ENCODE data around the gene TPRG1.

DNA sequence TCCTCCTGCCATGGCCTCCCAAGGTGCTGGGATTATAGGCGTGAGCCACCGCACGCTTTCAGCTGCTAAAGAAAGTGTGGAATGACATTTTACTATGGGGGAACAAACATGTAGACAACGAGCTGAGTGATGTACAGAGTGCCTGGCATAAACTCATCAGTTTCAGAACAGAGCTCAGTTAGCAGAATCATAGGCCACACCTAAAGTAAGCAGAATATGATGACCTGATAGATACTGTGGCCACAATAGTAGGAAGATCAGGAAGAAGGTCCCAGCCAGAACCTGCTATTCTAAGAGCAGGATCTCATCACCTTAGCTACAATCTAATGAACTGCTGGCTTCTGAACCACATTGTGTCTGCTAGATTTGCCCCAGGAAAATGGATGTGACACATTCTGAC is 158.3 kb downstream of the TPRG1 start:
- TF ChIP-seq, protein P1, sequence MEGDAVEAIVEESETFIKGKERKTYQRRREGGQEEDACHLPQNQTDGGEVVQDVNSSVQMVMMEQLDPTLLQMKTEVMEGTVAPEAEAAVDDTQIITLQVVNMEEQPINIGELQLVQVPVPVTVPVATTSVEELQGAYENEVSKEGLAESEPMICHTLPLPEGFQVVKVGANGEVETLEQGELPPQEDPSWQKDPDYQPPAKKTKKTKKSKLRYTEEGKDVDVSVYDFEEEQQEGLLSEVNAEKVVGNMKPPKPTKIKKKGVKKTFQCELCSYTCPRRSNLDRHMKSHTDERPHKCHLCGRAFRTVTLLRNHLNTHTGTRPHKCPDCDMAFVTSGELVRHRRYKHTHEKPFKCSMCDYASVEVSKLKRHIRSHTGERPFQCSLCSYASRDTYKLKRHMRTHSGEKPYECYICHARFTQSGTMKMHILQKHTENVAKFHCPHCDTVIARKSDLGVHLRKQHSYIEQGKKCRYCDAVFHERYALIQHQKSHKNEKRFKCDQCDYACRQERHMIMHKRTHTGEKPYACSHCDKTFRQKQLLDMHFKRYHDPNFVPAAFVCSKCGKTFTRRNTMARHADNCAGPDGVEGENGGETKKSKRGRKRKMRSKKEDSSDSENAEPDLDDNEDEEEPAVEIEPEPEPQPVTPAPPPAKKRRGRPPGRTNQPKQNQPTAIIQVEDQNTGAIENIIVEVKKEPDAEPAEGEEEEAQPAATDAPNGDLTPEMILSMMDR (IDR thresholded peaks at IDR 0.05): no peak
- no peak for TF ChIP-seq EZH2phosphoT487 (IDR thresholded peaks at IDR 0.05)

Measured in neural progenitor cell (in vitro differentiated cells).